H1 (cell line): Measurements from ENCODE around the gene VRK2. TPM values are rescaled to one million over a fixed set of nuclear protein-coding genes. Genes with fewer than 3 reads are reported as not detected.
"Not testable (repeated sequence)": the region's sequence is repeated elsewhere in the genome, so short reads cannot be mapped to it uniquely, and the experiment has no call there.

Source experiments
- CTCF ChIA-PET: fragments of 300-600 bp; sonication (Branson Sonifier 250); formaldehyde crosslinking; loops from one replicate; lab custom pipeline; 2021; ENCODE audit not compliant: partially characterized antibody; lab: Charles Lee
- POLR2A ChIA-PET: fragments of 300-600 bp; sonication (Branson Sonifier 250); formaldehyde crosslinking; loops from one replicate; lab custom pipeline; 2021; ENCODE audit warnings: inconsistent platforms; ENCODE audit not compliant: partially characterized antibody; lab: Charles Lee
- DNase-seq, 2 experiments: peaks; one replicate each; pipeline versions ENCODE4 v3.0.0 to v3.0.0-alpha.2; 2010 to 2022; ENCODE audit warnings: low spot score in 2 of 2, low read depth in 1 of 2, mixed read lengths in 1 of 2
- FAIRE-seq: peaks from 2 replicates; lab custom pipeline; 2011; peaks lifted over from hg19 to GRCh38; lab: Jason Lieb, UNC
- H2AFZ ChIP-seq: 2 replicates; pipeline ENCODE4 v1.8.1; 2012; ENCODE audit warnings: low read length, inconsistent platforms
- H2AK5ac ChIP-seq: 2 replicates; pipeline ENCODE4 v1.6.1; 2013; ENCODE audit warnings: low read depth, low read length
- H2BK120ac ChIP-seq: replicated peaks from 2 replicates; pipeline ENCODE3; 2013; ENCODE audit warnings: low read depth, low read length, inconsistent platforms
- H2BK12ac ChIP-seq: 2 replicates; pipeline ENCODE4 v1.6.1; 2013; ENCODE audit warnings: low read depth, low read length
- H2BK15ac ChIP-seq: 2 replicates; pipeline ENCODE4 v1.6.1; 2013; ENCODE audit warnings: low read length
- H2BK20ac ChIP-seq: 2 replicates; pipeline ENCODE4 v1.6.1; 2013; ENCODE audit warnings: low read length
- H2BK5ac ChIP-seq: 2 replicates; pipeline ENCODE4 v1.6.1; 2013; ENCODE audit warnings: low read depth, low read length
- H3K14ac ChIP-seq: 2 replicates; pipeline ENCODE4 v1.6.1; 2013; ENCODE audit warnings: inconsistent platforms; ENCODE audit not compliant: insufficient read length
- H3K18ac ChIP-seq: 2 replicates; pipeline ENCODE4 v1.6.1; 2013; ENCODE audit warnings: low read length; ENCODE audit errors: extremely low read depth
- H3K23ac ChIP-seq: 2 replicates; pipeline ENCODE4 v1.6.1; 2013; ENCODE audit warnings: inconsistent platforms; ENCODE audit not compliant: insufficient read length
- H3K23me2 ChIP-seq: 2 replicates; pipeline ENCODE4 v1.6.1; 2013; ENCODE audit warnings: low read depth, low read length
- H3K27ac ChIP-seq: 2 replicates; pipeline ENCODE4 v1.6.1; 2011; ENCODE audit warnings: low read depth, low read length, inconsistent platforms
- H3K27me3 ChIP-seq, 4 experiments: replicated peaks in 1 of 4; 1 replicate in 1 of 4; 2 replicates in 3 of 4; pipeline versions ENCODE4 v1.6.1 to v1.8.1; 2011 to 2013; ENCODE audit warnings: low read length in 3 of 4, mild to moderate bottlenecking in 3 of 4, inconsistent platforms in 2 of 4, mixed read lengths in 2 of 4, moderate library complexity in 1 of 4; ENCODE audit not compliant: control insufficient read depth in 3 of 4, insufficient read depth in 3 of 4; ENCODE audit errors: extremely low read depth in 1 of 4
- H3K36me3 ChIP-seq, 4 experiments: 2 replicates each; pipeline versions ENCODE4 v1.6.1 to v1.8.1; 2011 to 2013; ENCODE audit warnings: mild to moderate bottlenecking in 4 of 4, low read length in 3 of 4, moderate library complexity in 2 of 4, control low read depth in 1 of 4, inconsistent platforms in 1 of 4; ENCODE audit not compliant: insufficient read depth in 4 of 4, control insufficient read depth in 2 of 4
- H3K4ac ChIP-seq: replicated peaks from 2 replicates; pipeline ENCODE3; 2013; ENCODE audit warnings: low read length, low read depth, mixed read lengths, inconsistent platforms; ENCODE audit not compliant: insufficient read length
- H3K4me1 ChIP-seq, 4 experiments: replicated peaks in 1 of 4; 1 replicate in 1 of 4; 2 replicates in 3 of 4; pipeline versions ENCODE4 v1.6.1 to v1.8.1; 2011 to 2013; ENCODE audit warnings: low read length in 3 of 4, inconsistent platforms in 2 of 4, mixed read lengths in 1 of 4; ENCODE audit not compliant: insufficient read depth in 4 of 4, control insufficient read depth in 3 of 4
- H3K4me2 ChIP-seq, 2 experiments: 2 replicates each; pipeline versions ENCODE4 v1.6.1 to v1.8.1; 2011 to 2013; ENCODE audit warnings: low read depth in 2 of 2, low read length in 2 of 2, control low read depth in 1 of 2, inconsistent platforms in 1 of 2, mild to moderate bottlenecking in 1 of 2; ENCODE audit not compliant: insufficient read depth in 1 of 2
- H3K4me3 ChIP-seq, 4 experiments: fragments of 200-600, 300-600 bp in 1 of 4; sonication (generic), shearing (Covaris generic), sonication (Bioruptor Twin) in 1 of 4; 2 replicates each; pipeline versions ENCODE4 v1.5.1 to v1.8.1; 2011 to 2016; ENCODE audit warnings: low read length in 4 of 4, low read depth in 3 of 4, control low read depth in 2 of 4, inconsistent platforms in 2 of 4, mild to moderate bottlenecking in 2 of 4, mixed read lengths in 1 of 4, moderate library complexity in 1 of 4; ENCODE audit not compliant: insufficient read depth in 2 of 4; ENCODE audit errors: extremely low read depth in 1 of 4
- H3K56ac ChIP-seq: replicated peaks from 2 replicates; pipeline ENCODE3; 2013; ENCODE audit warnings: low read depth, mild to moderate bottlenecking, mixed read lengths, low read length, inconsistent platforms; ENCODE audit not compliant: insufficient read length
- H3K79me1 ChIP-seq: 2 replicates; pipeline ENCODE4 v1.6.1; 2013; ENCODE audit warnings: low read depth, low read length, control low read depth
- H3K79me2 ChIP-seq, 2 experiments: 2 replicates each; pipeline versions ENCODE4 v1.6.1 to v1.8.1; 2012 to 2013; ENCODE audit warnings: low read length in 2 of 2, mild to moderate bottlenecking in 2 of 2, inconsistent platforms in 1 of 2; ENCODE audit not compliant: insufficient read depth in 2 of 2, control insufficient read depth in 1 of 2
- H3K9ac ChIP-seq, 4 experiments: replicated peaks in 1 of 4; 1 replicate in 1 of 4; 2 replicates in 3 of 4; pipeline versions ENCODE4 v1.6.1 to v1.8.1; 2011 to 2013; ENCODE audit warnings: low read depth in 3 of 4, low read length in 3 of 4, control low read depth in 2 of 4, mild to moderate bottlenecking in 2 of 4, moderate library complexity in 2 of 4, inconsistent platforms in 1 of 4; ENCODE audit errors: extremely low read depth in 1 of 4
- H3K9me3 ChIP-seq, 2 experiments: 2 replicates each; pipeline versions ENCODE4 v1.6.1 to v1.8.1; 2012 to 2013; ENCODE audit warnings: mild to moderate bottlenecking in 2 of 2, moderate library complexity in 2 of 2, control low read depth in 1 of 2, inconsistent platforms in 1 of 2, low read depth in 1 of 2, low read length in 1 of 2, mixed read lengths in 1 of 2; ENCODE audit not compliant: insufficient read depth in 2 of 2
- H4K20me1 ChIP-seq, 2 experiments: replicated peaks in 1 of 2; 2 replicates each; pipeline versions ENCODE3 to v1.8.1; 2011 to 2013; ENCODE audit warnings: inconsistent platforms in 2 of 2, low read length in 2 of 2, mild to moderate bottlenecking in 1 of 2; ENCODE audit not compliant: insufficient read depth in 2 of 2, control insufficient read depth in 1 of 2
- H4K5ac ChIP-seq: 2 replicates; pipeline ENCODE4 v1.6.1; 2013; ENCODE audit warnings: low read length, low read depth, mixed read lengths, inconsistent platforms; ENCODE audit not compliant: insufficient read length
- H4K8ac ChIP-seq: 2 replicates; pipeline ENCODE4 v1.8.0; 2013; ENCODE audit warnings: mild to moderate bottlenecking, moderate library complexity, low read length, inconsistent platforms; ENCODE audit not compliant: insufficient read depth; ENCODE audit errors: extremely low read depth
- H4K91ac ChIP-seq: replicated peaks from 2 replicates; pipeline ENCODE3; 2013; ENCODE audit warnings: low read length, mixed read lengths, inconsistent platforms; ENCODE audit not compliant: insufficient read length
- whole genome bisulfite sequencing, 2 experiments: shearing (Covaris generic) in 1 of 2; methylation state at CpG; one replicate each; pipeline versions ENCODE4 v1.1.6 to v1.1.7; 2013 to 2015; ENCODE audit warnings: low lambda C conversion rate in 2 of 2, mixed read lengths in 2 of 2, inconsistent platforms in 1 of 2, low coverage in 1 of 2, missing lambda C conversion rate in 1 of 2; ENCODE audit not compliant: insufficient replicate concordance in 2 of 2, insufficient coverage in 1 of 2, insufficient read length in 1 of 2; ENCODE audit errors: extremely low coverage in 1 of 2, missing lambda C conversion rate in 1 of 2; 5-methylcytosine and 5-hydroxymethylcytosine counted together
- polyA plus RNA-seq, 7 experiments: library from polyadenylated mRNA; depleted of rRNA in 3 of 7; stranded (reverse) in 5 of 7; unstranded in 2 of 7; fragments of >200 nt in 5 of 7; fragments of 200-250 nt in 2 of 7; gene quantifications; 1 replicate in 5 of 7; 2 replicates in 1 of 7; 4 replicates in 1 of 7; pipeline versions ENCODE4 v1.2.1 to v1.2.3, GENCODE V29; 2011 to 2013; ENCODE audit warnings: missing spikeins in 2 of 7, mixed read lengths in 2 of 7
- total RNA-seq: library from RNA; stranded (reverse); fragmentation: NEBNext Ultra II Directional; extraction: Animal tissue kit (Norgen Biotek cat#: 25700); gene quantifications from 2 replicates; pipeline ENCODE4 v1.2.1, GENCODE V29; 2021

VRK2 gene
- total and polyA plus RNA-seq, 2 of the 8 experiments (the other 6 are each of a cell fraction or from before 2014, with no cell fraction given), result 7.6 to 27.8 TPM

- H3K56ac ChIP-seq, H2AK5ac ChIP-seq, H4K20me1 ChIP-seq, FAIRE-seq, H4K8ac ChIP-seq, H2BK5ac ChIP-seq, H3K27me3 ChIP-seq, H3K36me3 ChIP-seq, H3K79me1 ChIP-seq, H2BK120ac ChIP-seq, H3K4me2 ChIP-seq, H3K4ac ChIP-seq, H3K23me2 ChIP-seq, H3K23ac ChIP-seq, H3K4me1 ChIP-seq, H3K9me3 ChIP-seq, H2AFZ ChIP-seq, H4K91ac ChIP-seq, H2BK20ac ChIP-seq, H2BK12ac ChIP-seq, H2BK15ac ChIP-seq, POLR2A ChIA-PET, H3K4me3 ChIP-seq, H3K27ac ChIP-seq, H3K9ac ChIP-seq, H3K79me2 ChIP-seq, H3K14ac ChIP-seq, H4K5ac ChIP-seq, H3K18ac ChIP-seq, DNase-seq: not testable (repeated sequence)
- WGBS, 2 experiments, result 95% methylated on average over 9 of the region's 9 CpGs; no CpG with 5 or more reads in 1 of the 2 experiments
- CTCF ChIA-PET, result interaction anchor here (1.2 kb wide), 1 partner anchor 9 kb away, joined by 3 read pairs; no protein-coding TSS in a partner anchor
Observed at GRCh38 chr2:58113563-58113962, 67.0 kb downstream of the VRK2 start.
